Endothelial cell of umbilical vein (primary cell): Measurements from ENCODE around the gene IL21. TPM values are rescaled to one million over a fixed set of nuclear protein-coding genes. Genes with fewer than 3 reads are reported as not detected.

Experiments used
- BruUV-seq: library from RNA; stranded (reverse); fragments of 400-500 nt; replicated peaks from 2 replicates; lab custom pipeline; 2021; lab: Mats Ljungman, UMichigan
- CTCF ChIA-PET: fragments of 300-600, 350-600 bp; sonication (Branson Sonifier 250); formaldehyde crosslinking; loops from one replicate; lab custom pipeline; 2021; ENCODE audit warnings: antibody characterized with exemption, inconsistent platforms; lab: Charles Lee
- POLR2A ChIA-PET: fragments of 300-600, 350-600 bp; sonication (Branson Sonifier 250); formaldehyde crosslinking; loops from one replicate; lab custom pipeline; 2021; ENCODE audit warnings: antibody characterized with exemption, inconsistent platforms; lab: Charles Lee
- DNase-seq: peaks from one replicate; pipeline ENCODE4 v3.0.0-alpha.2; 2011; ENCODE audit warnings: low read depth, low spot score
- FAIRE-seq: peaks from 2 replicates; lab custom pipeline; 2011; peaks lifted over from hg19 to GRCh38; lab: Jason Lieb, UNC
- H2AFZ ChIP-seq: 2 replicates; pipeline ENCODE4 v1.6.0; 2012; ENCODE audit warnings: low read depth, low read length, control low read depth, inconsistent platforms
- H3K27ac ChIP-seq: 2 replicates; pipeline ENCODE4 v1.5.1; 2011; ENCODE audit warnings: low read depth, mild to moderate bottlenecking, control low read depth, low read length, moderate library complexity; ENCODE audit not compliant: insufficient read depth
- H3K27me3 ChIP-seq, 2 experiments: 2 replicates each; pipeline versions ENCODE4 v1.6.0 to v1.6.1; 2011; ENCODE audit warnings: low read length in 2 of 2, mixed read lengths in 1 of 2; ENCODE audit not compliant: control insufficient read depth in 2 of 2, insufficient read depth in 2 of 2
- H3K36me3 ChIP-seq, 2 experiments: 2 replicates in 1 of 2; 3 replicates in 1 of 2; pipeline ENCODE4 v1.5.1; 2011; ENCODE audit warnings: low read length in 2 of 2, mild to moderate bottlenecking in 1 of 2, moderate library complexity in 1 of 2; ENCODE audit not compliant: control insufficient read depth in 2 of 2, insufficient read depth in 2 of 2; ENCODE audit errors: extremely low read depth in 1 of 2
- H3K4me1 ChIP-seq: 3 replicates; pipeline ENCODE4 v1.5.1; 2011; ENCODE audit warnings: mild to moderate bottlenecking, low read length; ENCODE audit not compliant: control insufficient read depth, insufficient read depth; ENCODE audit errors: extremely low read depth
- H3K4me2 ChIP-seq: 2 replicates; pipeline ENCODE4 v1.6.1; 2011; ENCODE audit warnings: low read length, control low read depth, mixed read lengths; ENCODE audit not compliant: insufficient read depth
- H3K4me3 ChIP-seq, 3 experiments: fragments of 200-600 bp in 1 of 3; sonication (generic), shearing (Covaris generic) in 1 of 3; replicated peaks in 1 of 3; 2 replicates each; pipeline ENCODE4 v1.5.1; 2011 to 2016; ENCODE audit warnings: control low read depth in 3 of 3, low read length in 3 of 3, mild to moderate bottlenecking in 2 of 3, inconsistent platforms in 1 of 3, low read depth in 1 of 3, moderate library complexity in 1 of 3; ENCODE audit not compliant: insufficient read depth in 1 of 3
- H3K79me2 ChIP-seq: 2 replicates; pipeline ENCODE4 v1.6.0; 2012; ENCODE audit warnings: low read length, inconsistent platforms; ENCODE audit not compliant: control insufficient read depth, insufficient read depth
- H3K9ac ChIP-seq: replicated peaks from 2 replicates; pipeline ENCODE3; 2011; ENCODE audit warnings: low read length, control low read depth; ENCODE audit not compliant: insufficient read depth; ENCODE audit errors: extremely low read depth
- H3K9me1 ChIP-seq: replicated peaks from 3 replicates; pipeline ENCODE4 v1.6.0; 2011; ENCODE audit warnings: mild to moderate bottlenecking, low read length; ENCODE audit not compliant: control insufficient read depth, insufficient read depth; ENCODE audit errors: extremely low read depth
- H3K9me3 ChIP-seq: replicated peaks from 2 replicates; pipeline ENCODE4 v1.5.1; 2012; ENCODE audit warnings: low read length, inconsistent platforms; ENCODE audit not compliant: control insufficient read depth, insufficient read depth
- H4K20me1 ChIP-seq: replicated peaks from 2 replicates; pipeline ENCODE3; 2011; ENCODE audit warnings: mild to moderate bottlenecking, low read length; ENCODE audit not compliant: control insufficient read depth, insufficient read depth; ENCODE audit errors: extremely low read depth
- CTCF ChIP-seq, 2 donors: IDR thresholded peaks; 1 replicate in 1 of 2; 2 replicates in 1 of 2; pipeline ENCODE4 v1.5.1; 2011; ENCODE audit warnings: low read length in 2 of 2, mild to moderate bottlenecking in 2 of 2, moderate library complexity in 2 of 2, control low read depth in 1 of 2, inconsistent platforms in 1 of 2, low read depth in 1 of 2; ENCODE audit not compliant: insufficient read depth in 1 of 2; ENCODE audit errors: extremely low read depth in 1 of 2
- EZH2 ChIP-seq: IDR thresholded peaks from 2 replicates; pipeline ENCODE4 v1.6.1; 2012; ENCODE audit warnings: borderline replicate concordance, low read depth, mild to moderate bottlenecking, moderate library complexity, low read length, inconsistent platforms; ENCODE audit not compliant: severe bottlenecking
- FOS ChIP-seq: IDR thresholded peaks from 2 replicates; pipeline ENCODE4 v1.6.1; 2011; ENCODE audit warnings: mild to moderate bottlenecking, low read length, moderate library complexity, borderline replicate concordance; ENCODE audit not compliant: insufficient read depth
- GATA2 ChIP-seq: IDR thresholded peaks from 2 replicates; pipeline ENCODE4 v1.7.0; 2011; ENCODE audit warnings: low read depth, mild to moderate bottlenecking, moderate library complexity, mixed read lengths, low read length; ENCODE audit not compliant: insufficient read length, insufficient read depth
- JUN ChIP-seq: IDR thresholded peaks from 2 replicates; pipeline ENCODE4 v1.6.1; 2011; ENCODE audit warnings: borderline replicate concordance, low read depth; ENCODE audit not compliant: insufficient read length, insufficient read depth
- MAX ChIP-seq: IDR thresholded peaks from 2 replicates; pipeline ENCODE4 v1.6.1; 2011; ENCODE audit not compliant: insufficient read depth, insufficient read length
- MYC ChIP-seq: IDR thresholded peaks from one replicate; pipeline ENCODE4 v1.6.1; 2011; ENCODE audit warnings: mild to moderate bottlenecking, low read depth, low read length
- POLR2AphosphoS5 ChIP-seq: IDR thresholded peaks from 2 replicates; pipeline ENCODE4 v1.6.1; 2012; ENCODE audit warnings: low read depth, mild to moderate bottlenecking, control low read depth, low read length, moderate library complexity; ENCODE audit not compliant: insufficient read depth
- dilution Hi-C: fragments of 300-500 bp; cut with MboI; formaldehyde crosslinking; loops from one replicate; pipeline ENCODE4 v1.15.0; 2019; ENCODE audit warnings: low sequenced_read_pairs; ENCODE audit not compliant: extremely low pct_ligation_motif_present
- intact Hi-C: fragments of 100-400 bp; cut with micrococcal nuclease; formaldehyde crosslinking; loops from one replicate; pipeline ENCODE4 v1.10.0; 2022
- polyA plus RNA-seq, 4 experiments: library from polyadenylated mRNA; depleted of rRNA in 3 of 4; stranded (reverse) in 3 of 4; unstranded in 1 of 4; fragments of >200 nt; gene quantifications; 2 replicates each; pipeline versions ENCODE4 v1.2.1 to v1.2.3, GENCODE V29; 2011 to 2012; ENCODE audit warnings: missing spikeins in 1 of 4
- total RNA-seq: library from RNA; stranded (reverse); gene quantifications from 2 replicates; pipeline ENCODE4 v1.2.3, GENCODE V29; 2021

The IL21 gene
- total and polyA plus RNA-seq, 2 donors (not counting 3 experiments of a cell fraction or from before 2014, with no cell fraction given): not detected

DNA sequence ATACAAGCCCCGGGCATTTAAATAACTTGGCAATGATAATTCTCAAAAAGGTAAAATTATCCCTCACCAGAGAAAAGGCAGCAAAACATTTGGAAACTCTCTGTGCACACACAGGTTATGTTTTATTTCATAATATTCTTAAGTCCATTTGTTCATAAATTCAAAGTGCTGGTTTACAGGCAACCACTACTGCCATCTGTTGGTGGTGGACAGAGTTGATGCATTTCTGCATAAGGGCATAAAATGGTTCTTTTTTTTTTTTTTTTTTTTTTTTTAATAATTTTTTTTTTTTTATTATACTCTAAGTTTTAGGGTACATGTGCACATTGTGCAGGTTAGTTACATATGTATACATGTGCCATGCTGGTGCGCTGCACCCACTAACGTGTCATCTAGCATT lies 31.5 kb upstream of the IL21 start:
- Histone ChIP-seq H2AFZ (no peak overlapping the region), H3K79me2 (no peaks in the 10 kb centered on the region), H3K9me1 (no peaks in the 10 kb centered on the region), H3K4me1 (no peaks in the 10 kb centered on the region), H3K4me3 (no peak overlapping the region), H3K9me3 (no peaks in the 10 kb centered on the region), H3K27ac (no peak overlapping the region), H4K20me1 (no peaks in the 10 kb centered on the region), H3K36me3 (no peaks in the 10 kb centered on the region), H3K9ac (no peak overlapping the region), H3K4me2 (no peak overlapping the region), H3K27me3 (no peaks in the 10 kb centered on the region)
- dilution Hi-C loops (no loop called here), intact Hi-C loops (no loop called here)
- POLR2A ChIA-PET: no interaction called here
- no TSS peak for BruUV-seq
- FAIRE-seq (no peak), DNase-seq (peak; percentile 63)
- TF ChIP-seq FOS (no peak), CTCF (IDR thresholded peaks at IDR 0.05; ENCODE audit: extremely low read depth in 1 of 2, insufficient read depth in 1 of 2, low read depth in 1 of 2, low read length in 2 of 2) (peak; percentile 51 to 52)
- CTCF ChIA-PET: no interaction called here

- Histone ChIP-seq H3K27me3 (peaks cover 9 to 10% of the 10 kb centered on the region in 2 experiments), H4K20me1 (no peaks in the 10 kb centered on the region), H2AFZ (no peak overlapping the region), H3K9me3 (no peaks in the 10 kb centered on the region), H3K4me3 (no peak overlapping the region), H3K36me3 (no peaks in the 10 kb centered on the region), H3K4me1 (no peaks in the 10 kb centered on the region), H3K4me2 (no peak overlapping the region), H3K79me2 (no peaks in the 10 kb centered on the region), H3K27ac (no peak overlapping the region), H3K9ac (no peak overlapping the region), H3K9me1 (no peaks in the 10 kb centered on the region)
- no peak for DNase-seq
- intact Hi-C loops (no loop called here), dilution Hi-C loops (no loop called here)
- ChIA-PET CTCF (interaction anchor here (1.1 to 2.8 kb wide), 2 partner anchors 10 to 67 kb away, joined by 4 to 11 read pairs; no protein-coding TSS in a partner anchor), POLR2A (no interaction called here)
- no peak for FAIRE-seq
- TF ChIP-seq FOS (no peak), POLR2AphosphoS5 (no peak), MAX (no peak), MYC (no peak), EZH2 (no peak), JUN (no peak), GATA2 (no peak), CTCF (IDR thresholded peaks at IDR 0.05; ENCODE audit: extremely low read depth in 1 of 2, insufficient read depth in 1 of 2, low read depth in 1 of 2, low read length in 2 of 2) (no peak)
- no TSS peak for BruUV-seq
Observed at GRCh38 chr4:122650148-122650547, 29.3 kb upstream of the IL21 start.
